Esophagus squamous epithelium (tissue), 4 donors: ENCODE data around the gene ADAM22.

Experiments used
- CTCF ChIP-seq, 6 experiments: fragments of 450-650 bp in 4 of 6; fragments of 200-600 bp in 2 of 6; sonication (generic) in 2 of 6; IDR thresholded peaks; one replicate each; pipeline ENCODE4 v1.5.1; 2016 to 2019; ENCODE audit warnings: antibody characterized with exemption in 6 of 6, mild to moderate bottlenecking in 4 of 6, moderate library complexity in 4 of 6
- POLR2A ChIP-seq, 4 donors: fragments of 450-650 bp; IDR thresholded peaks; one replicate each; pipeline ENCODE4 v1.6.1; 2017; ENCODE audit warnings: antibody characterized with exemption in 4 of 4, mild to moderate bottlenecking in 4 of 4, moderate library complexity in 3 of 4

- TF ChIP-seq CTCF (IDR thresholded peaks at IDR 0.05), result no peak
- no peak for TF ChIP-seq POLR2A (IDR thresholded peaks at IDR 0.05)
Observed at GRCh38 chr7:87934699-87935383, 790 bp downstream of the ADAM22 start.
